ENCODE results near the gene SEPTIN8. TPM values are rescaled to one million over a fixed set of nuclear protein-coding genes. Genes with fewer than 3 reads are reported as not detected.

The SEPTIN8 gene
- polyA plus RNA-seq, 2 of the 4 experiments (the other 2 are of a cell fraction) = 20.8 to 29.2 TPM

DNA sequence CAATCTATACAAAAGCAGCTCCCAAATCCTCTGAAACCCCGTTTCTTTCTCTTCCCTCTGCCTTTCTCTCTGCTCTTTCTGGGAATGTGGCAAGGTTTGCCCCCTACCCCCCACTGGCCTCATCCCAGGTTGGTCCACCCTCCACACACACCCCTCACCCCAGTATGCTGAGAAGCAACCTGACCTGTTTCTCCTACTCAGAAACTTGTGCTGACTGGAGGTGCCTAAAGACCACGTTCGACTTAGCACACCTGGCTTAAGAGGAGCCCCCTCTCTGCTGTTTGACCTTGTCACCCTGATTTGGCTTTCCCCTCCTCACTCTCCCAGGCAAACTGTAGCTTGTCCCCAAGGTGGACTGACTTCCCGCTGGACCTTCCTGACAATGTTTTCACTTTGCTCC, 1.1 kb upstream of the SEPTIN8 start:
- H3K4me2 ChIP-seq = peak overlapping the region; percentile 91
- CTCF ChIA-PET = interaction anchor here (1.3 to 2.5 kb wide), 4 partner anchors 35 to 251 kb away, joined by 4 to 8 read pairs (median 7); partner anchors contain the start of genes SHROOM1 and SOWAHA
- no peak for FAIRE-seq

DNA sequence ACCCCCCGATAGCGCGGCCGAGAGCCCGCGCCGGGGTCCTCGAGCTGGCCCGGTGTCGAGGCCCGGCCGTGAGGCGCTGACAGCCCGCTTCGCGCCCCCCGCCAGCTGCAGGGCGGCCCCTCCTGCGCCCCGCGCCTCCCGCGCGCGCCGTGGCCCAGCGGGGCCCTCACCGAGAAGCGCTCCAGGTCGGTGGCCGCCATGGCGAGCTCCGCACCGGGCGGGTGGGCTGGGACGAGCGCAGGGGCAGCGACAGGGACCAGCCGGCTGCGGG, 166 bp downstream of the SEPTIN8 start:
- POLR2A ChIA-PET = interaction anchor here (1.8 kb wide), 1 partner anchor 40 kb away, joined by 6 read pairs; the partner anchor contains the start of gene KIF3A

More for the DNA sequence above, 1.1 kb upstream of the SEPTIN8 start:
- DNase-seq (ENCODE audit: low read depth in 1 of 2, low spot score in 1 of 2) (no peak), ATAC-seq (no peak)
- TF ChIP-seq TFCP2L1 (CRISPR knock-in tag; IDR thresholded peaks at IDR 0.05) (no peak), FOSL2 (IDR thresholded peaks at IDR 0.05) (no peak), FOSL2 (CRISPR knock-in tag; IDR thresholded peaks at IDR 0.05) (no peak), HOXB5 (CRISPR knock-in tag; IDR thresholded peaks at IDR 0.05) (no peak), EHF (CRISPR knock-in tag; IDR thresholded peaks at IDR 0.05) (no peak), CHD2 (IDR thresholded peaks at IDR 0.05; ENCODE audit: low read length, partially characterized antibody) (no peak), MAFK (IDR thresholded peaks at IDR 0.05; ENCODE audit: partially characterized antibody) (no peak)
- TF ChIP-seq, protein P1, sequence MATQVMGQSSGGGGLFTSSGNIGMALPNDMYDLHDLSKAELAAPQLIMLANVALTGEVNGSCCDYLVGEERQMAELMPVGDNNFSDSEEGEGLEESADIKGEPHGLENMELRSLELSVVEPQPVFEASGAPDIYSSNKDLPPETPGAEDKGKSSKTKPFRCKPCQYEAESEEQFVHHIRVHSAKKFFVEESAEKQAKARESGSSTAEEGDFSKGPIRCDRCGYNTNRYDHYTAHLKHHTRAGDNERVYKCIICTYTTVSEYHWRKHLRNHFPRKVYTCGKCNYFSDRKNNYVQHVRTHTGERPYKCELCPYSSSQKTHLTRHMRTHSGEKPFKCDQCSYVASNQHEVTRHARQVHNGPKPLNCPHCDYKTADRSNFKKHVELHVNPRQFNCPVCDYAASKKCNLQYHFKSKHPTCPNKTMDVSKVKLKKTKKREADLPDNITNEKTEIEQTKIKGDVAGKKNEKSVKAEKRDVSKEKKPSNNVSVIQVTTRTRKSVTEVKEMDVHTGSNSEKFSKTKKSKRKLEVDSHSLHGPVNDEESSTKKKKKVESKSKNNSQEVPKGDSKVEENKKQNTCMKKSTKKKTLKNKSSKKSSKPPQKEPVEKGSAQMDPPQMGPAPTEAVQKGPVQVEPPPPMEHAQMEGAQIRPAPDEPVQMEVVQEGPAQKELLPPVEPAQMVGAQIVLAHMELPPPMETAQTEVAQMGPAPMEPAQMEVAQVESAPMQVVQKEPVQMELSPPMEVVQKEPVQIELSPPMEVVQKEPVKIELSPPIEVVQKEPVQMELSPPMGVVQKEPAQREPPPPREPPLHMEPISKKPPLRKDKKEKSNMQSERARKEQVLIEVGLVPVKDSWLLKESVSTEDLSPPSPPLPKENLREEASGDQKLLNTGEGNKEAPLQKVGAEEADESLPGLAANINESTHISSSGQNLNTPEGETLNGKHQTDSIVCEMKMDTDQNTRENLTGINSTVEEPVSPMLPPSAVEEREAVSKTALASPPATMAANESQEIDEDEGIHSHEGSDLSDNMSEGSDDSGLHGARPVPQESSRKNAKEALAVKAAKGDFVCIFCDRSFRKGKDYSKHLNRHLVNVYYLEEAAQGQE (IDR thresholded peaks at IDR 0.05) = no peak
- WGBS (ENCODE audit: missing lambda C conversion rate) = 85% methylated on average over 4 of the region's 4 CpGs
- Histone ChIP-seq H3K27ac (peak overlapping the region in 1 of 2 experiments; percentile 98; a peak in 2 of 6 replicates), H3K4me1 (peaks cover 7% of the 10 kb centered on the region), H3K4me3 (peak overlapping the region; percentile 83; the same call in 2 of the 3 replicates), H3K9me3 (no peaks in the 10 kb centered on the region)
- POLR2A ChIA-PET = interaction anchor here (1.8 kb wide), 1 partner anchor 41 kb away, joined by 6 read pairs; the partner anchor contains the start of gene KIF3A

DNA sequence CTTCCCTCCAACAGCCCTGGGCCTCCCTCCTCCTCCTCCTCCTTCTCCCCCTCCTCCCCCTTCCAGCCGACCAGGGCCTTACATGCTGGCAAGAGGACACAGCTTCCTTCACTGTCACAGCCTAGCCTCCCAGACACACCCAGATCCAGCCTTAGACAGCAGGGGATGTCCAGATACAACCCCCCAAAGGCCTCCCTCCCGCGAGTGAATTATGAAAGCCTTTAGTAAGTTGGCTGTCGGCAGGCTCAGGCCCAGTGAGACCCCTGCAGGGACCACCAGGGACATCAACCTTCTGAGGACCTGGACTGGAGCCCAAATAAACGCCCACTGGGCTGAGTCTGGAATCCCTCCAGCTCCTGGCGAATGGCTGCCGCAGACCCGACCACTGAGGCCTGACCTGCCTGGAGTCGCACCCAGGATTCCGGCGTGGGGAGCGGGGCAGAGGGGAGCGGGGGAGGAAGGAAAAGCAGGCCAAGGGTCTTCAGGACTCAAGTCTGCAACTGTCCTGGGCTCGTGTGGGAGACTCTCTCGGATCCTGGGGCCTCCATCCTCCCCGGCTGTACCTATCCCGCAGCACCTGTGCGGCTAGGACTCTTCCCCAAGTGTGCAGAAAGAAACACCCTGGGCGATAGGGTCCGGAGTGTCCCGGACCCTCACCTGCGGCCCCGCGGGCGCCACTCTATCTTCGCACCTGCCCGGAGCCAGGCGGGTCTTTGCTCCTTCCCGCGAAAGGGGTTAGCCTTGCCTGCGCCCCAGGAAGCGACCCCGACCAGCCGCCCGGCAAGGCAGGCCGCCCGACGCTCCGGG, 705 bp downstream of the SEPTIN8 start:
- CTCF ChIA-PET = interaction anchor here (1.3 to 1.6 kb wide), 3 partner anchors 15 to 250 kb away, joined by 3 to 4 read pairs (median 3); no protein-coding TSS in a partner anchor
- H3K4me2 ChIP-seq = peak overlapping the region; percentile 91
- ATAC-seq (peak; percentile 52 to 66), DNase-seq (ENCODE audit: low read depth in 1 of 2, low spot score in 1 of 2) (peak; percentile 33 to 48), FAIRE-seq (no peak)
- peaks cover 7% of the 10 kb centered on the region for H3K4me1 ChIP-seq
- TF ChIP-seq NR3C1 (IDR thresholded peaks at IDR 0.05) = no peak
- no peak for TF ChIP-seq JUN (IDR thresholded peaks at IDR 0.05)
- TF ChIP-seq CHD4 (IDR thresholded peaks at IDR 0.05; ENCODE audit: borderline replicate concordance) = no peak
- TF ChIP-seq HOXA7 (CRISPR knock-in tag; IDR thresholded peaks at IDR 0.05) = no peak
- TF ChIP-seq, protein P2, sequence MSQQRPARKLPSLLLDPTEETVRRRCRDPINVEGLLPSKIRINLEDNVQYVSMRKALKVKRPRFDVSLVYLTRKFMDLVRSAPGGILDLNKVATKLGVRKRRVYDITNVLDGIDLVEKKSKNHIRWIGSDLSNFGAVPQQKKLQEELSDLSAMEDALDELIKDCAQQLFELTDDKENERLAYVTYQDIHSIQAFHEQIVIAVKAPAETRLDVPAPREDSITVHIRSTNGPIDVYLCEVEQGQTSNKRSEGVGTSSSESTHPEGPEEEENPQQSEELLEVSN (IDR thresholded peaks at IDR 0.05; ENCODE audit: borderline replicate concordance, low read depth) = 0 out of 2 replicates have a peak, but pooled peaks have one; percentile 44
- no peak for TF ChIP-seq POLR2A (IDR thresholded peaks at IDR 0.05; ENCODE audit: low read length)
- peak; percentile 30; the same call in 1 of the 2 replicates for TF ChIP-seq PHF8 (IDR thresholded peaks at IDR 0.05; ENCODE audit: borderline replicate concordance, low read depth)
- WGBS (ENCODE audit: missing lambda C conversion rate) = 4% methylated on average over 17 of the region's 39 CpGs
- POLR2A ChIA-PET = interaction anchor here (1.8 kb wide), 1 partner anchor 39 kb away, joined by 6 read pairs; the partner anchor contains the start of gene KIF3A
- no peaks in the 10 kb centered on the region for H3K9me3 ChIP-seq
- peak overlapping the region; percentile 84 to 98 for H3K27ac ChIP-seq
- H3K4me3 ChIP-seq = peak overlapping the region; percentile 83

More for the DNA sequence above, 166 bp downstream of the SEPTIN8 start:
- FAIRE-seq = no peak
- no peaks in the 10 kb centered on the region for H3K9me3 ChIP-seq
- TF ChIP-seq POLR2A (IDR thresholded peaks at IDR 0.05; ENCODE audit: low read length) (no peak; the same call in 1 of the 2 replicates), HOXB5 (CRISPR knock-in tag; IDR thresholded peaks at IDR 0.05) (no peak), CBX2 (IDR thresholded peaks at IDR 0.05; ENCODE audit: borderline replicate concordance, low read depth) (no peak)
- WGBS (ENCODE audit: missing lambda C conversion rate) = 0% methylated on average over 2 of the region's 40 CpGs
- peak overlapping the region; percentile 83 for H3K4me3 ChIP-seq
- peak overlapping the region; percentile 91 for H3K4me2 ChIP-seq
- peak in 1 of 2 experiments; percentile 18; a peak in 3 of 6 replicates for ATAC-seq
- CTCF ChIA-PET = interaction anchor here (1.3 kb wide), 1 partner anchor 250 kb away, joined by 7 read pairs; no protein-coding TSS in a partner anchor
- no peak for DNase-seq (ENCODE audit: low read depth in 1 of 2, low spot score in 1 of 2)
- H3K4me1 ChIP-seq = peaks cover 7% of the 10 kb centered on the region
- H3K27ac ChIP-seq = peak overlapping the region; percentile 84 to 98
